Fibroblast of pulmonary artery (primary cell): ENCODE data around the gene PTGDS.

ENCODE experiments used
- DNase-seq: peaks from one replicate; pipeline ENCODE4 v3.0.0-alpha.2; 2010; ENCODE audit warnings: low read depth
- H3K4me3 ChIP-seq: replicated peaks from 2 replicates; pipeline ENCODE4 v1.5.1; 2011; ENCODE audit warnings: low read depth, mild to moderate bottlenecking, control low read depth, low read length, moderate library complexity
- TF ChIP-seq, protein P1 (sequence below): IDR thresholded peaks from 2 replicates; pipeline ENCODE4 v1.5.1; 2011; ENCODE audit warnings: mild to moderate bottlenecking, control low read depth, low read length, inconsistent platforms; ENCODE audit errors: missing control alignments

Gene PTGDS

DNA sequence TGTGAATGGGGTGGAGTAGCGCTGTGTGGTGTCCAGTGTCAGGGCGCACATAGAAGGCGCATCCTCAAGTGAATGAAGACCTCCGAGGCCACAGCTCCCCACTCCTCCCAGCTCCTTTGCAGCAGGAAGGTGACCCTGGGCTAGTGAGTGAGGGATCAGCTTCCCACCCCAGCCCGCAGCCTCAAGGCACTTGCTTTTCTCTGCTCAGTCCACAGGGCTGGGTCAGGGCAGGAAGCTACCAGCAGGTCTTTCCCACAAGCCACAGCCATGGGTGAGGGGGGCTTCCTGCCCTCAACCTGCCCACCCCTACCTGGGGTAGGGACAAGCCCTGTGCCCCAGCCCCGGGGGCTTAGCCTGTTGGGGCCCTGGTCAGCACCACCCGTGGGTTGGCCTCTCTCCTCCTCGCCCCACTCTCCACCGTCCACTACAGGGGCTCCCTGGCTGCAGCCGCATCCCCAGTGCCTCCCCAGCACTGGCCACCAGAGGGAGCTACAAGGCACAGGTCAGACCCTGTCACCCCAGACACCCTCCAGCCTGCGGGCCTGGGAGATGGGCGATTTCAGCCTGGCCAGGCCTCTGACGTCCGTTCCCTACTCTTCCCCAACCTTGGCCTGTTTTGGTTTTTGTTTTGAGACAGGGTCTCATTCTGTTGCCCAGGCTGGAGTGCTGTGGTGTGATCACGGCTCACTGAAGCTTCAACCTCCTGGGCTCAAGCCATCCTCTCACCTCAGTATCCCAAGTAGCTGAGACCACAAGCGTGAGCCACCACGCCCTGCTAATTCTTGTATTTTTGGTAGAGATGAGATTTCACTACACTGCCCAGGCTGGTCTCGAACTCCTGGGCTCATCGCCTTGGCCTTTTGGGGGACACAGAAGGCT lies 52.0 kb downstream of the PTGDS start:
- H3K4me3 ChIP-seq: no peak overlapping the region
- DNase-seq: peak; percentile 56
- TF ChIP-seq, protein P1, sequence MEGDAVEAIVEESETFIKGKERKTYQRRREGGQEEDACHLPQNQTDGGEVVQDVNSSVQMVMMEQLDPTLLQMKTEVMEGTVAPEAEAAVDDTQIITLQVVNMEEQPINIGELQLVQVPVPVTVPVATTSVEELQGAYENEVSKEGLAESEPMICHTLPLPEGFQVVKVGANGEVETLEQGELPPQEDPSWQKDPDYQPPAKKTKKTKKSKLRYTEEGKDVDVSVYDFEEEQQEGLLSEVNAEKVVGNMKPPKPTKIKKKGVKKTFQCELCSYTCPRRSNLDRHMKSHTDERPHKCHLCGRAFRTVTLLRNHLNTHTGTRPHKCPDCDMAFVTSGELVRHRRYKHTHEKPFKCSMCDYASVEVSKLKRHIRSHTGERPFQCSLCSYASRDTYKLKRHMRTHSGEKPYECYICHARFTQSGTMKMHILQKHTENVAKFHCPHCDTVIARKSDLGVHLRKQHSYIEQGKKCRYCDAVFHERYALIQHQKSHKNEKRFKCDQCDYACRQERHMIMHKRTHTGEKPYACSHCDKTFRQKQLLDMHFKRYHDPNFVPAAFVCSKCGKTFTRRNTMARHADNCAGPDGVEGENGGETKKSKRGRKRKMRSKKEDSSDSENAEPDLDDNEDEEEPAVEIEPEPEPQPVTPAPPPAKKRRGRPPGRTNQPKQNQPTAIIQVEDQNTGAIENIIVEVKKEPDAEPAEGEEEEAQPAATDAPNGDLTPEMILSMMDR: peak; percentile 87

DNA sequence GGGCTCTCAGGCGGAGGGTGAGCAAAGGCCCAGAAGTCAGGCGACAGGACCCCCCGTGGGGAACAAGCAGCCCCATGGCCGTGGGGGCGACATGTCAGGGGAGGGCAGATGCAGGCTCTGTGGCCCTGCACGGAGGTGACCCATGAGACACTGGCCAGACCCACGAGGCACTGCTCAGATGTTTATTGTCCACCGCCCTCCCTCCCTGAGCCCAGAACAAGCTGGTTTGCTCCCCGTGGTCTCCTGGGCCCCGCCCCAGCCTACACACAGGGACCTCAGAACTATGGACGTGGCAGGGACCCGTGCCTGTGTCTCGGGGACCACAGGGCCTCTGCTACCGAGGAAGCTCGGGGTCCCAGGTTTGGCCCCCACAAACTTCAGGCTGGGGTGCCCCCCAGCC lies 52.7 kb downstream of the PTGDS start:
- no peak overlapping the region for H3K4me3 ChIP-seq
- no peak for DNase-seq
- TF ChIP-seq, protein P1: no peak

DNA sequence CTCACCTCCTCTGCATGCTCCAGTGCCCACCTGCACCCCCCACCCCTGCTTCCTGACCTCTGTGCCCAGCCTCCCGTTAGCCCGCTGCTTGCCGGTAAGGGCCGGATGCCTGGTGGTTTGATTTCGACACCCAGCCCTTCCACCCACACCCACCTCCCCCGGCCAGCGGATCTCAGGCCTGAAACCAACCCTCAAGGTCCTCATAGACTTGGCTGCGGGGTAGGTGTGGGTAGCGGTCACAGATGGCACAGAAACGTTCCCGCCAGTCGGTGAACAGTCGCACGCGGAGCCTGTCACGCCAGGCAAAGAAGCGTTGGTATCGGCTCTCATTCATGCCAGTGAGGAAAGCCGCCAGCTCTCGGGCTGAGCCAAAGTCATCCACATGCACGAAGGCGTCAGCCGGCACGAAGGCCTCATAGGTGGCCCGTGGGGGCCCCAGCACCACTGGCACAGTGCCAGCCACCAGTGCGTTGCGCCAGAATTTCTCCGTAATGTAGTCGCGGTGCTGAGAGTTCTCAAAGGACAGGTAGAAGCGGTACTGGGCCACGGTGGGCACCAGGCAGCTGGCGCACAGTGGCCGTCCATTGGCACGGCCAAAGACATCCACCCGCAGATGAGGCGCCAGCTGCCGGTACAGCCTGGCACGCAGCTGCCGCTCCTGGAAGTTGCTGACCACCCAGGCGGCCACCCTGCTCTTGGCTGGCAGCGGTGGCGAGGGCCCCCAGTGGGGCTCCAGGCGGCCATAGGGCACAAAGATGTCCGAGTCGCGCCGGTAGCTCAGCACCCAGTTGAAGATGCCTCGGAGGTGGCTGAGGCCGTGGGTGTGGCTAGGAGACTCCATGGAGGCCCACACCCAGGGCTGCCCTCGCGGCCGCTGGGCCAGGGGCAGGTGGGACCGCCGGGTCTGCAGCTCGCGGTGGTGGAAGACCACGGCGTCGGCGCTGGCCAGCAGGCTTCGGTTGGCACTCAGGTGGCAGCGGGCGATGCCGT lies 53.5 kb downstream of the PTGDS start:
- no peak overlapping the region for H3K4me3 ChIP-seq
- DNase-seq: no peak
- TF ChIP-seq, protein P1: no peak
